HG02610 (cell line): ENCODE results near the gene GRID2IP.
"Not testable (repeated sequence)": the region's sequence is repeated elsewhere in the genome, so short reads cannot be mapped to it uniquely, and the experiment has no call there.

ENCODE experiments used
- ATAC-seq: cut with Tn5 transposase; IDR thresholded peaks from one replicate; pipeline ENCODE4 v1.9.1; 2021; ENCODE audit warnings: mild to moderate bottlenecking, moderate library complexity; ENCODE audit not compliant: unreplicated experiment

GRID2IP gene

DNA sequence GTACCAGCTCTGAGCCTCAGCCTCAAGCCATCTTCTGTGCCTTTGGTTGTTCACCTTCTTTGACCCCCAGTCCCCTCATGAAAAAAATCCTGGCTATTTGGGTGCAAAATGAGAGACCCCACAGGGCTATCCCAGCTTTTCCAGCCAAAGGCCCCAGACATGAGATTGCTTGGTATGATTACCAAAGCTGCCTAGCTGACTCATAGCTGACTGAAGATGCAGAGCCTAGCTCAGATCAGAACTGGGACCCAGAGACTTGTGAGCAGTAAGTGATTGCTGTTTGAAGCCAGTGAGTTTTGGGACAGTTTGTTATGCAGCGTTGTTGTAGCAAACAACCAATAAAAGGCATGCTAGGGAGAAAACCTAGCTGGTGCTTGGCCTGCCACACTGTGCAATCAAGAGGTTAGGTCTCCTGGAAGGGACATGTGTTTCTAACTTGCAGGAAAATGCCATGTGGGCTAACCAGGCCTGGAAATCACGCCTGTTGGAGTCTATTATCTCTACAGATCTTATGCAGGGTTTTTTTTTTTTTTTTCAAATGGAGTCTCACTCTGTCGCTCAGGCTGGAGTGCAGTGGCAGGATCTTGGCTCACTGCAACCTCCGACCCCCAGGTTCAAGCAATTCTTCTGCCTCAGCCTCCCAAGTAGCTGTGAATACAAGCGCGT lies 55.5 kb downstream of the GRID2IP start:
- ATAC-seq: no peak

DNA sequence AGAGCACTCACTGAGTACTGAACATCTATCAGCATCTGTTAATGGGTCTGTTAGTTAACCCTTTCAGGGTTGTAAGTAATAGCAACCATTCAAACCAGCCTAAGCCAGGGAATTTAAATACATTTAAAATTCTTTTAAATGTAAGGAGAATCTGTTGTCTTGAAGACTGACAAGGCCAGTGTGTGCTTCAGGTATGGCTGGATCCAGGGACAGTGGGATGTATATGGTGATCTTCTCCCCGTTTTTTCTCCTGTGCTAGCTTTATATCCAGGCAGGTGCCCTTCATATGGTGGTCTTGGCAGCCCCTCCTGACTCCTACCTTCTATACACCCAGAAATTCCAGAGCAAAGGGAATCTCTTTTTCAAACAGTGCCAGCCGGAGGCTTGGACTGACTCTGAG lies 56.9 kb downstream of the GRID2IP start:
- ATAC-seq: no peak

DNA sequence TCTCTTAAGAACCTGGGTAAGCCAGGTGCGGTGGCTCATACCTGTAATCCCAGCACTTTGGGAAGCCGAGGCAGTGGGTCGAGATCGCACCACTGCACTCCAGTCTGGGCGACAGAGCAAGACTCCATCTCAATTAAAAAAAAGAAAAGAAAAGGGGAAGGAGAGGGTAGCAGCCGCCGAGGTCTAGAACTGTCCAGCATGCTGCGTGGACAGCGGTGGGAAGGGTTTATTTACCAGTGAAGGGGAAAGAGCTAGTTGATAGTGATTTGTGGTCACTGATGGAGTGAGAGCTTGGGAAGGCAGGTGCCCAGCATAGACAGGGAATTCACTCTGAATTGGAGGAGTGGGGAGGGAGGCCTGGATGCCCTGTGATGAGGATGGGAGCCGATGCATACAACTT lies 60.1 kb downstream of the GRID2IP start:
- no peak for ATAC-seq

DNA sequence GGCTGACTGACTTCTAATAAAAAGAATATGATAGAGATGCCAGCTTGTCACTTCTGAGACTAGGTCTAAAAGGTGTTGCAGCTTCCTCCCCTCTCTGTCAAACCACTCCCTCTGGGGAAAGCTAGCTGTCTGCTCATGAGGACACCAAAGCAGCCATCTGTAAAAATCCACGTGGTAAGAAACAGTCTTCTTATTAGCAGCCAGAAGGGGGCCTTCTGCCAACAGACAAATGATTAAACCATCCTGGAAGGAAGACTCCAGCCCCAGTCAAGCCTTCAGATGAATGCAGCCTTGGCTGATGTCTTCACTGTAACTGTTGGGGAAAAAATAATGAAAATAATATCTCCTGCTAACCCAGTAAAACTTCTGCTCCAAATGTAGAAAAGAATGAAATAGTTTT lies 61.6 kb downstream of the GRID2IP start:
- no peak for ATAC-seq

DNA sequence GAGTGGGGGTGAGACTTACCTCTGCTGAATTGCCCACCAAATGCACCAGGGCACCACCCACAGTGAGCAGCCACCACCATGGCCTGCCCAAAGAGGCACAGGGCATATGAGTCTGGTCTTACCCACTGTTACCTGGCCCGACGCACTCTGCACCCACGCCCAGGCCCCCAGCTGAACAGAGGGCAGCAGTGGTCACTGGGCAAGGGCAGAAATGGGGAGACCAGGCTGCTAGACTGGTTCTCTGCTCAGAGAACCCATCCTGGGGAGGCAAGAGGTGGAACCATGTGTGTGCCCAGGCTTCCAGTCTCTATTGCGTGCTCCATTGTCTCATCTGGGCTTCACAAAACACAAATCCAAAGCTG lies 64.1 kb downstream of the GRID2IP start:
- ATAC-seq: no peak

DNA sequence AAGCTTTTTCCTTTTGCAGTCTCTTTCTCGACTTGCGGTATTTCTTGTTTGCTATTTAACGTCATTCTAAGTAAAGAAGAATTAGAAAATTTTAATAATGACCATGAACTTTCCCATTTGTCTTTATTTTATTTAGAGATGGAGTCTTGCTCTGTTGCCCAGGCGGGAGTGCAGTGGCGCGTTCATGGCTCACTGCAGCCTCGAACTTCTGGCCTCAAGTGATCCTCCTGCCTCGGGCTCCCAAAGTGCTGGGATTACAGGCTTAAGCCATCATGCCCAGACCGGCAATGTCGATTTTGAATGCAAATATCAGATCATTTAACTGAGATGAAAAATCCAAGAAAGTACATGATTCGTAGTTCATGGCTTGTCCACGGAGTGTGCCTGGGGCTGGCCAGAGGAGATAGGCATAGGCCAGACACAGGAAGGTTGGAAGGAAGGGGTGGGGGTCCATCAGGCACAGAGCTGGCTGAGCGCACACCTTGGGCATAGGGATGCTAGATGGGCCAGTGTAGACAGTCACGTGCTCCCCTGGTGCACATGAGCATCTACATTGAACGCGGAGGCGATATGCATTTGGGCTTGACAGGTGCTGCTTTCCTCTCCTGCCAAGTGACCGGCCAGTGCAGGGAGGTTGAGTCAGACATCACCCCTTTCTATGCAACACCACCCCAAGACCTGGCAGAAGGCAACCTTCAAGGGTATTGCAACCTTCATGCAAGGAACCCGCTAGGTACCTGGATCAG lies 64.7 kb downstream of the GRID2IP start:
- no peak for ATAC-seq

DNA sequence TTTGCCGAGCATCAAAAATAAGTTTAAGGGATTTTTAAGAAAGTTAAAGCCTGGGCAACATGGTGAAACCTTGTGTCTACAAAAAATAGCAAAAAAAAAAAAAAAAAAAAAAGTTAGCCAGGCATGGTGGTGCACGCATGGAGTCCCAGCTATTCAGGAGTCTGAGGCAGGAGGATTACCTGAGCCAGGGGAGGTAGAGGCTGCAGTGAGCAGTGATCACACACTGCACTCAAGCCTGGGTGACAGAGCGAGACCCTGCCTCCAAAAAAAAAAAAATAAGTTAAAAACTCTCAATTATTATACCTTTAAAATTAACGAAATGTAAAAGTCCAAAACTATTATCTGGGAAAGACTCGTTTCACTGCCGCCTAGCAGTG lies 68.5 kb downstream of the GRID2IP start:
- ATAC-seq: no peak

DNA sequence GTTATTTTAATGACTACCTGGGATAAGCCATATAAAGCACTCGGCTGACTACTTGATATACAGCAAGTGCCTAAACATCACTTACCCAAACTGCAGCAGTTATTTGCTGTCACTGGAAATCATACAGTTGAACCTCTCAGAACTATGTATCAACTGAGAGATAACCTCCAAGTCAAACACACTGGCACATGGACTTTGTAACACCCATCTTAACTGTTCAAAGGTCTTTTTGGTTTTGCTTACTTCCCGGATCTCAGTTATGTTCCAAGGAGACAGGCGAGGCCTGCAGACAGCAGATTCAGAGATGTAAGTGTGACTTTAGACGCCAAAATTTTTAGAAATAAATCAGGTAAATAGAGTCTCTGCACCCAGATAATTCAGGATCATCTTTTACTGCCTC lies 69.0 kb downstream of the GRID2IP start:
- ATAC-seq: no peak

DNA sequence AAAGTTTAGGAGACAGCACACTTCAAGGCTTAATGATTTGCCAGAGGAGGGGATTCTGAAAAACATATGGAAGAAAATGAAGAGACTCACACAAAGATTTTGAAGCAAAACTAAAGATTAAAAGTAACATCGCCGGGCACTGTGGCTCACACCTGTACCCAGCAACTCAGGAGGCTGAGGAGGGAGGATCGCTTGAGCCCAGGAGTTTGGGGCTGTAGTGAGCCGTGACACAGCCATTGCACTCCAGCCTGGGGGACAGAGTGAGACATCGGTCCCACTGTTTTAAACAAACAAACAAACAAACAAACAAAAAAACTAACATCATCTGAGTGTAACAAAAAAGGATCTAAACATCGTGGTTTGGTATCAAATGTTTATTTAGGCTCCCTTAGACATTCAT lies 69.8 kb downstream of the GRID2IP start:
- ATAC-seq: no peak

DNA sequence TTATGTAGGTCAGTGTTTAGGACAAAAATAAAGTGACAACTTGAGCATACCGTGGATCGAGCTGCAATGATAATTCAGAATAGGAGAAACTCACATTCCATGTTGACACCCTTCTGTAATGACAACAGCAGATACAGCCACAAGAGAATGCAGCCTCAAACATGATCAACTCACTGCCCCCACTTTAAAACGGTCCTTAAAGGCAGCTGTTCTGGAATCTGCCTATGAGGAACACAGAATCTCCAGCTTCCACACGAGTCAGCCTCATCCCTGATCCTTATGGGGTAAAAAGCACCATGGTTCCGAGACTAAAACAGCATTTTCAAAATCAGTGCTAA lies 71.0 kb downstream of the GRID2IP start:
- ATAC-seq: no peak

DNA sequence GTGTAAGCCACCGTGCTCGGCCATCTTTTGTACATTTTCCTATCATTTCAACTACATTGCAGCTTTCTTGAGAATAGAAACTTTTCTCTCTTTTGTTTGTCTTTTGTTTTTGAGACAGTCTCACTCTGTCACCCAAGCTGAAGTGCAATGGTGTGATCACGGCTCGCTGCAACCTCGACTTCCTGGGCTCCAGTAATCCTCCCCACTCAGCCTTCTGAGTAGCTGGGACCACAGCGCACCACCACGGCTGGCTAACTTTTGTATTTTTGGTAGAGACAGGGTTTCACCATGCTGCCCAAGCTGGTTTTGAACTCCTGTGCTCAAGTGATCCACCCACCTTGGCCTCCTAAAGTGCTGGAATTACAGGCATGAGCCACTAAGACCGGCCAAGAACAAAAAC lies 72.2 kb downstream of the GRID2IP start:
- ATAC-seq: no peak

DNA sequence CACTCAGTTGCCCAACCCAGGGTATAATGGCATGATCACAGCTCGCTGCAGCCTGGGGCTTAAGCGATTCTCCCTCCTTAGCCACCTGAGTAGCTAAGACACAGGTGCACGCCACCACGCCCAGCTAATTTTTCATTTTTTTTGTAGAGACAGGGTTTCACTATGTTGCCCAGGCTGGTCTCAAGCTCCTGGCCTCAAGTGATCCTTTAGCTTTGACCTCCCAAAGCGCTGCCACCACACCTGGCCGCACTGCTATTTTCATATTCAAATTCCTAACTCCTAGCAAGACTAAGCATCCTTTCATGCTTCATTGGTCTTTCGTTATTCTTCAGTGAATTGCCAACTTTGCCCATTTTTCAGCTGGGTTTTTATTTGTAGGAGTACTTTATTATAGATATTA lies 73.1 kb downstream of the GRID2IP start:
- no peak for ATAC-seq

DNA sequence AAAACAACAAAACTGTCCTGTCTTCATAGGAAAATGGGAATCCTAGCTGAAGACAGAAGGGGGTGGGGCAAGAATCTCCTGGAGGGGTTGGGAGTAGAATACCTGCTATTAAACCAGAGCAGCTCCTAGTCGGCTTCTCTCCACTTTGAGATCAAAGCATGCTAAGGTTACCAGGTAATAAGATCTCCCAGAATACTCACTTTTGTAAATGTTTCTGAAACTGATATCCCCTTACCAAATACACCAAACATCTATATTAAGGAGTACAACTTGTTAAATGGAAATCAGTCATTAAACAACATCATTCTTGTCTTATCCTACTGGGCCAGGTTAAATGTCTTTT lies 74.0 kb downstream of the GRID2IP start:
- ATAC-seq: no peak

DNA sequence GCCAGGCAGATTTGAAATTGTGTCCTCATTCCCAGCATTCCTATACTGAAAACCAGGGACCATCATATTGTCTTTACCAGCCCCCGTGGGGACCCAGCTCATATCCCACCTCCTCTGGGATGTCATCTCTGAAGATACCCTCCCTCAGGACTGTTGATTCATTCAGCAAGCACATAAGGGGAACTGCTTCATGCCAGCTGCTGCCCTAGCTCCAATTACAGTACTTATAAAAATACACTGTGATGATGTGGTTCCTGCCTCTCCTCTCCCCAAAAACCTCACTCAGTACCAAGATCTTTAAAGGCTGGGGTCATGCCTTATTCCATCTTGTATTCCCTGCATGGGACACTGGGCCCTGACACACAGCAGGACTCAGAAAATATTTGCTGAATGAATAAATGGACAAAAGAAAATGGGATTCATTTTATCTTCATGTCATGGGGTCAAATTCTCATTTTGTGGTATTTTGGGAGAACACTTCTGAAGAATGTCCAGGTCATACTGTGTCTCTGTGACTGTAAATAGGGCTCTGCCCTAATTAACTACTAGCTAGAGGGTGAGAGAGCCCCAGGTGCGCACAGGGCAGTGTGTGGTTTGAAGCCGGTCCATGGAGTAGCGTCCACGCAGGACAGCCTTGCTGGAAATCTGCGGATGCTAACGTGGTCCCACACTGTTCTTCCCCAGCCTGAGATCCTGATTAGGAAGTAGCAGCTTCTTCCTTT lies 74.5 kb downstream of the GRID2IP start:
- ATAC-seq: peak; percentile 35

DNA sequence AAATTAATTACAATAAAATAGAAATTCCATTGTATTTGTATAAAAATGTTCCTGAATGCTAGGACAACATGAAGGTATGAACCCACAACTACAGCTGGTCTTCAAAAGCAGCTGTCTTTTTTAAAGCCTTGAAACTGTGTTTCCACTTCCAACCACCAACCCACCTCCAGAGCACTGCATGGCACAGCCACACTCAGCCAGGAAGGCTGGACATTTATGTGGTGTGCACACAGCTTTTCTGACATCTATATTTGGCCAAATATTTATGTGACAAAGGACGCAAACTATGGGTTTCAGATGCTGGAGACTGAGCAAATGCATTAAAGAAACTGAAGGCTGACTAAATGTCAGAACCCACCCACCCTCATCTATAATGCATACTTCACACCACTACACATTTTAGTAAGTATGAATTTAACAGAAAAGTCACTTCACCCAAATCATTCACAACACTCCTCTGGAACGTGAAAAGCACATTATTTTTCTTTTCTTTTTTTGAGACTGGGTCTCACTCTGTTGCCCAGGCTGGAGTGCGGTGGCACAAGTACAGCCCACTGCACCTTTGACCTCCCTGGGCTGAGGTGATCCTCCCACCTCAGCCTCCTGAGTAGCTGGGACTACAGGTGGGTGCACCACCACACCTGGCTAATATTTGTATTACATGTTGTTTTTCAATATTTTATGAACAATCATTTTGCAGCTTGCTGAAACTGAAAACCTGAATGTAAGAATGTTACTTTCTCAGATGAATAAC lies 75.7 kb downstream of the GRID2IP start:
- no peak for ATAC-seq

DNA sequence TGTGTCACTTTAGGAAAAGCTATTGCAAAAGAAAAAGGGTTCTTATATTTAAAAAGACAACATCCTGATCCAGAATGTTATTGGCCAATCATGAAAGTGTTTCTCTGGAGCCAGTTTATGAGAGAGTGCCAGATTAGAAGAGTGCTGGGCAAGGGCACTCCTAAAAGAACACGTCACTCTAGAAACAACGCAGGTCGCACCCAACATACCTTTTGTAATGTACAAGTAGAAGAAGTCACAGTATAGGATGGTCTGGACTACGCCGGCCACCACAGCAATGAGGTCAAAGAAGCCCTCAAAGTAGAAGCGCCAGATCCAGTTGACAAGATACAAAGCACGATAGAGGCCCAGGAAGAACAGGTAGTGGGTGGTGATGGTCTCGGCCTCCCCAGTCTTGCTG lies 85.4 kb downstream of the GRID2IP start:
- ATAC-seq: no peak

DNA sequence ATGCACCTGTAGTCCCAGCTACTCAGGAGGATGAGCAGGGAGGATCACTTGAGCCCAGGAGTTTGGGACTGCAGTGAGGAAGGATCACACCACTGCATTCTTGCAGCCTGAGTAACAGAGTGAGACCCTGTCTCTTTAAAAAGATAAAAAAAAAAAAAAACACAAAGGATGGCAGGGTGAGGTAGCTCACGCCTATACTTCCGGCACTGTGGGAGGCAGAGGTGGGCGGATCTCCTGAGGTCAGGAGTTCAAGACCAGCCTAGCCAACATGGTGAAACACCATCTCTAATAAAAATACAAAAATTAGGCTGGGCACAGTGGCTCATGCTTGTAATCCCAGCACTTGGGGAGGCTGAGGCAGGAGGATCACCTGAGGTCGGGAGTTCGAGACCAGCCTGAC lies 87.7 kb downstream of the GRID2IP start:
- not testable (repeated sequence) for ATAC-seq

DNA sequence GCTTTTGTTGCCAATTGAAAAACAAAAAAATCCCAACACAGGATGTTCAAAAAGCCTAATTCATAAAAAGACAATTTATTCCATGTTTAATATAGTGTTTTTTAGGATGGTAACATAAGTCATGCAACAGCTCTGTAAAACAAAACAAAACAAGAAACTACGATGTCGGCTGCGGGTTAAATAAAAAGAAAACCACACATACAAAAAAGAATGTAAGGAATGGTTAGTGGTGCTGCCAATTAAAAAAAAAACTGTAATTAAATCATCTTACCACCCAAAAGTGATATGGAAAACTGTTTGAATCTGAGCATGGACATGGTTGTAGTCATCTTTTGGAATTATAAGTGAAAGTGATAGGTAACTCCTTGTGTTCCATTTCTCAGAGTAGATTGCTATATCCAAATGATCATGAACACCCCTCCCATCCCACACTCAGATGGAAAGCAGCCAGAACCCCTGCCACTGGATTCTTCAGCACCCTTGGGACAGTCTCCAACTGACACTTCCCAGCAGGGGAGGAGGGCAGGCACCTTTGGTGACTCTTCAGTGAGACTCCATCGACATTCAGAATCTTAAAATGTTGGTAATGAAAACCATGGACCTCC lies 89.2 kb downstream of the GRID2IP start:
- ATAC-seq: no peak

DNA sequence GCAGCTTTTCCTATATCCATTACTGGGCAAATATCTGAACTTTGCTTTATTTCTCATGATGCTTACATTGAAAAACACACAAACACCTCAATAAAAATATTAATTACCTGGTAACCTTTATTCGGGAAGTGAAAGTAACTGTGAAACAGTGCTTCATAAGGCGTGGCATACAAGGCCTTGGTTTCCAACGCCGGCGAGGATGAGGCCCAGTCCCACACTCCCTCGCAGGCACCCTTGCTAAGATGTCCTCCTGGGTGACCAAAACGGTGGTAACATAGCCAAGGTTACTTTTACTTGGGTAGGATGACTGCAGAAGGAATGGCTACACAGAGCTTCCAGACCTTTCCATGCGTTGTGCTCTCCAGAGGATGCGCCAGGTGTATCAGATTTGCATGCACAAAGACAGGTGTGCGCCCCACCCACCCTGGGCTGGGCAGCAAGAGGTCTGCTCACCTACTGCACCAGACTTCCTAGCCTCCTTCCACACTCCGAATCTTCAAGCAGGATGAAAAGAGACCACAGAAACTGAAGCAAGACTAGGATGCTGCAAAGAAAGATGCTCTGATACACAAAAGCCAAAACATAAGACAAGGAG lies 90.2 kb downstream of the GRID2IP start:
- no peak for ATAC-seq

DNA sequence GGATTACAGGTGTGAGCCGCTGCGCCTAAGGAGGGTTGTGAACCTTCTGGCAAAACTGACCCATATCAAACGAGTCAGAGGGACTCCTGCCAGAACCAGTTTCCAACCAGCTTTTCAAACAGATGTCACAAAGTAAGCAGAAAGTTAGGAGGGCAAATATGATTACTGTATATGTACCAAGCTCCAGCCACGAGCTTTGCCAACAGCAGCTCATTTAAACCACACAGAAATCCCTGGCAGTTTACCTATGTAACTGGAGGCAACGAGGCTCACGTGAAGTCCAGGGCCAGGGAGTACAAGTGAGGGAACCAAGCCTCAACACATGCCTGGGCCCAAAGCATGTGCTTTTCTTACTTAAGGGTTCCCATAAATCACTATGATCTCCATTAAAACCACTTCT lies 91.0 kb downstream of the GRID2IP start:
- ATAC-seq: no peak

DNA sequence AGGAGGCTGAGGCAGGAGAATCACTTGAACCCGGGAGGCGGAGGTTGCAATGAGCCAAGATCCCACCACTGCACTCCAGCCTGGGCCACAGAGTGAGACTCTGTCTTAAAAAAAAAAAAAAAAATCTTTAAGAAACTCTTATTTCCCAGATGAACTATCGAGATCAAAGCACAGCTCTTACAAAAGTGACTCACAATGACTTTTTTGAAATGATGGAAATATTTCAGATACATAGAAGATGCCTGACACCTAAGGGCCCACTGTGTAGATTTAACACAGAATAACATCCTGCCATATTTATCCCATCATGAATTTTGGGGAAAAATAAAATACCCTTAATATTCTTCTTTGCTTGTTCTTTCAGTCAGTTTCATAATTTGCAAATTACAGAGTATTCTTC lies 92.6 kb downstream of the GRID2IP start:
- not testable (repeated sequence) for ATAC-seq
